Epidermal melanocyte (primary cell): ENCODE measurements around the gene PLEKHM3.
"Not testable (repeated sequence)": the region's sequence is repeated elsewhere in the genome, so short reads cannot be mapped to it uniquely, and the experiment has no call there.

Experiments
- DNase-seq: peaks from one replicate; pipeline ENCODE4 v3.0.0; 2011; ENCODE audit warnings: low spot score; ENCODE audit not compliant: insufficient read length

PLEKHM3 gene

DNA sequence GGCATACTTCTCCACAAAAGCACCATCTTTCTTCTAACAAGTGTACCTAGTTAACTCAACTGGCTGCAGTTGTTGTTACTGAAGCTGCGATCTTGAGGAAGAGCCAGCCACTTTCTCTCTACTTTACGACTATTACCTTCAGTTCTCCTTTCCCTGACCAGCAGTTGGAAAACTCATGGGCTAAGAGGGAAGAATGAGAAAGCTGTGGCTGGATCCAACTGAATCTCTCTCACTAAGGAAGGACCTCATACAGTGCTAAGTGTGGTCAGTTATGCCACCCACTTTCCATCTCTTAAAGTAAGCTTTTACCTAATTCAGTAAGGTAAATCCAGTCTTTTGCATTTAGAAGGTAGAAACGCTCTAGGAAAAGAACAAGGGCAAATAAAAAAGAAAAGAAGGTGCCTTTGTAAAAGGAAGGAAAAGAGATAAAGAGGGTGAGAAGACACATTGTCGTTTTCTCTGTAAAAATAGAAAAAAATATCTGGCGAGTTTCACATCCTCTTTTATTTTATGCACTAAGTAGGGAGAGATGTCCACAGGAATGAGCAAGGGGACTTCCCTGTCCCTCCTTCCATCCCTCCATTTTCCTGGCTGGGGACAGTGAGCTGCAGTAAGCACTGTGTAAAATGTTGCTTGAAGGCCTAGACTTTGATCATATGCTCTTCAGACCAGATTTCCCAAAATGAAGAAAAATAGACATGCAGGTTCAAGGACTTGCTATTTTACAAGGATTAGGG, 73.4 kb downstream of the PLEKHM3 start:
- no peak for DNase-seq

DNA sequence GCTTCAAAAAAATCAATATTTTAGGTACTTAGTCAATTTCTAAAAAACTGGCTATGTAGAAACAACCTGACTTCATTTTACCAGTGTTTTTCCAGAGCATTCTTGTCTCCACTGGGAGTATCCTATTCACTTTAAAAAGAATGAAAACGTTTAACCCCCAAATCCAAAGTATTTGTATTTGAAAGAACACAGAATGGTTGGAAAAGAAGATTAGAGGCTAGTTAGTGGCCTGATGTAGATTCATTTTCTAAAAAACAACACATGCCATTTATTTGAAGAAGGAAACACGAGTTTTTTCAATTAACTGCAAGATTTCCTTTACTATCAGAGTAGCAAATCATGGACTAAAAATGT, 74.6 kb downstream of the PLEKHM3 start:
- DNase-seq = no peak

DNA sequence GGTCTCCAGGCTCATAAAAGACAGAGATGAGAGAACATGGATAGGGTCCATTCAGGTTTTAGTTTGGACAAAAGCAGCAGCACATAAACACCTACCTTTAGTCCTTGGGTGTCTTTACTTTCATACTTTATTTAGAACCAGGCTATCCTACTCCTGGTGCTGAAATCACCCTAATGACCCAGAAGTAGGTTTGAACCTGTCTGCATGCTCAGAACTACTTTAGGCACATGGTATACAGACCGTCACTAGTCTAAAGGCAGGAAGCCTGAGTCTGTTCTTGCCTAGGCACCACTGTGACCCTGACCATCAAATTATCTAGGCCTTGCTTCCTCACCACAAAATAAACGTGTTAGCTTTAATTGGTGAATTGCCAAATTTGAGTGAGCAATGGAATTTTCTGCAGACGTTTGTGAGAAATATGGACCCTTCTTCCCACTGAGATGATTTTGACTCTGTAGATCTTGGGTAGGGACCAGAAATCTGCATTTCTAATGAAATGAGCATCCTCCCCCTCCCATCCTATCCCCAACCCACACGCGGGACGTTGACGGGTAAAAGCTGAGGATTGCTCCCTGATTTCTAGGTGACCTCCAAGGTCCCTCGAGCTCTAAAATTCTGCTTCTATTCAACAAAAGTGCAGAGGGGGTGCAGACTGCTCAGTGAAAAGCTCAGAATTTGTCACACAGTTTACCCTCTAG, 75.1 kb downstream of the PLEKHM3 start:
- no peak for DNase-seq

DNA sequence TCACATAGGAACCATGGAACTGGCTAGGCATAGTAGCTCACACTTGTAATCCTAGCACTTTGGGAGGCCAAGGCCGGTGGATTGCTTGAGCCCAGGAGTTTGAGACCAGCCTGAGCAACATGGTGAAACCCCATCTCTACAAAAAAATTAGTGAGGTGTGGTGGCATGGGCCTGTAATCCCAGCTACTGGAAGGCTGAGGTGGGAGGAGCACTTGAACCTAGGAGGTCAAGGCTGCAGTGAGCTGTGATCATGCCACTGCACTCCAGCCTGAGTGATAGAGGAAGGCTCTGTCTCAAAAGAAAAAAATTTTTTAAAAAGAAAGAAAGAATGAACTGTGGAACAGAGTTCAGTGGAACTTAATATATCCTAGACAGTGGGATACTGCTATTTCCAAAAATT, 76.1 kb downstream of the PLEKHM3 start:
- not testable (repeated sequence) for DNase-seq

DNA sequence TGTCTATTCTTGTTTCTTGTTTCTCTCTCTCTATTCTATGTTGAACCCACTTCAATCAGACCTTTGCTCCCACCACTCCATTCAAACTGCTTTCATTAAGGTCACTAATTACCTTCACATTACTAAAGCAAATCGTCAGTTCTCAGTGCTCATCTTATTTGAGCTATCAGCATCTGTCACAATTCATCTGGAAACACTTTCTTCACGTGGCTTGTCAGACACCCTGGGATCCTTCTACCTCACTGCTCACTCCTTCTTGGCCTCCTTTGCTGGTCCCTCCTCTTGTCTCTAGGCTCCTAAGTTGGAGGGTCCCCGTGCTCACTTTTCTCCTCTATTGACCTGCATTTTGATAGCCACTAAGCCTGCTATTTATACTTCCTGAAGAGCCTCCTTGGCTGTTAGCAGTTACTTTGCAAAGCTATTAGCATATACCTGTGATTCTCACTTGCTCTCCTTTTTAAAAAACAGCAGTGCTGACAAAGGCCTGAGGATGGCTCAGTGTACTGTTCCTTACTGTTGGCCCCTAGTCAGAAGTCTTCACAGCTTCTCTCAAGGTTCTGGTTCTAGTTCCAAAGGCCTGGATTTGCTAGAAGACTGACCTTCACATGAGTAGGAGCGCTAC, 80.2 kb downstream of the PLEKHM3 start:
- DNase-seq = no peak

DNA sequence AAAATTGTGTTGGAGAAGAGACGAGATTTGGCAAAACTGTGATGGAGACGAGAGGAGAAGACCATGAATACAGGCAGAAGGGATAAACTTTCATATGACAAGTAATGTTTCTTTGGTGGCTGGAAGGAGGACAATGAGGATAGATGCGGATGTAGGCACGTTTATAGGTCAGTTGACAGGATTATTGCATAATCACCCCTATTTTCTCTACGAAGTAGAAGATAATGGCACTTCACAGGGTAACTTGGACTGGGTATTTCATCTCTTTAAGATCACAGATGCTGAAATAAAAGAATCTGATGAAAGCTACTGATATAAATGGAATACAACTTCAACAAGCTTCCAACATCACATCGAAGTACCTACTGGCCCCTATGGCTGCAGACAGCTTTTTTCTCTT, 81.0 kb downstream of the PLEKHM3 start:
- DNase-seq = no peak

DNA sequence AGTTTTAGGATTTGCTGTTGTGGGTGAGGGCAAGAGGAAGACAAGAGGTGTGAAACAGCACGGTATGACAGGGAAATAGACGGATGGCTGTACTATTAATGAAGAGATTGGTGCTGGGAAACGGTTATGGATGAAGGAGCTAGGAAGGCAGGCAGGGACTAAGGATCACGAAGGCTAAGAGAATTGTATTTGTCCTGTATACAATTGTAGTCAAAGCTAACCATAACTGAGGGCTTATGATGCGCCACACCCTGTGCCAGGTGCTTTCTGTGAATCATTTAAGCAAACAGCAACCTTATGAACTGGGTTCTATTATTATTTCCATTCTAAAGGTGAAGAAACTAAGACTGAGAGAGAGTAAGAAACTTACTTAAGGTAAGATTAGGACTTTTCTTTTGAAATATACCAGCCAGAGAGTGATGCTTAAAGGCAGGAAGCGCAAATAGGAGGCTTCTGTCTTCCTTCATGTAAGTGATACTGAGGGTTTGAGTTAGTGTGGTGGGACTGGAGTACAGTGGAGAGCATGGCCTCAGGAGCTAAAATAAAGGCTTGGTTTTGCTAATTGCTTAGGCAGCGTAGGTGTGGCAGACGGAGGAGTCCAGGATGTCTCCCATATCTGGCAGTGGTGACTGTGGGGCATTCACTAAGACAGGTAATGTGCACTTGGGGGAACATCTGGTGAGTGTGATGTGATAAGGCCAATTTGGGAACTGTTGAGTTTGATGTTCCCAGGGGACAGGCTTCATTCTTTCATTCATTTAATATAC, 85.8 kb downstream of the PLEKHM3 start:
- no peak for DNase-seq

DNA sequence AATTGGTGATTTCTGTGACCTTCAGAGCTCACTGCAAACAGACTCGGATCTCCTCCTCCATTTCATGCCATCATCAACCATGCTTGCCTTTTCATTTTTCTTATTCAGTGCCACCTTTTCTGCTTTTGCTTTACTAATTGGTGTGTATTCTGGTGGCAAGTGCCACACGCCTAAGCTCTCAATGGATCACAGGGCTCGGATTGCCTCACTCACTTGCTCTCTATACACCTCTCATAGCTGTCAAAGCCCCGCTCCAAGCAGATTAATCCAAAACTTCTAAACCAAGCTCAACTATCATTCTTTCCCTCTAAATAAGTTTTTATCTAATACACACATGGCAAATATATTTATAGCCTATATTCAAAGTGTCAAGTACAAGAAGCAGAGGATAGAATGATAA, 86.4 kb downstream of the PLEKHM3 start:
- no peak for DNase-seq

DNA sequence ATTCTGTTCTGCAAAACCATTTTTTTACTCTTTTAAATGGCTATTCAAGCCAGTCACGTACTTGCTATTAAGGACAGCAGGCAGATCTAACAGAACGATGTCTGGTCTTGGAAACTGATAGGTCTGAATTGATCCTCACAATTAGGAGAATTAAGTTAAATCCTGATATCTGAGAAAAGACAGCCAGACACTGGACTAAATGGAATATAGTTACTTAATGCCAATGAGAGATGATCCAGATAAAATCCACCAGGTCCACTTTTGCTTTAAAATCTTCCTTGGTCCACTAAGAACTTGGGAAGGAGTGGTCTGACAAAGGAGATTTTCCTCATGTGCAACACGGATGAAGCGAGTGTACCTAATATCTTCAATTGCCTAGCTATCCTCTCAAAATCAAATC, 86.9 kb downstream of the PLEKHM3 start:
- no peak for DNase-seq

DNA sequence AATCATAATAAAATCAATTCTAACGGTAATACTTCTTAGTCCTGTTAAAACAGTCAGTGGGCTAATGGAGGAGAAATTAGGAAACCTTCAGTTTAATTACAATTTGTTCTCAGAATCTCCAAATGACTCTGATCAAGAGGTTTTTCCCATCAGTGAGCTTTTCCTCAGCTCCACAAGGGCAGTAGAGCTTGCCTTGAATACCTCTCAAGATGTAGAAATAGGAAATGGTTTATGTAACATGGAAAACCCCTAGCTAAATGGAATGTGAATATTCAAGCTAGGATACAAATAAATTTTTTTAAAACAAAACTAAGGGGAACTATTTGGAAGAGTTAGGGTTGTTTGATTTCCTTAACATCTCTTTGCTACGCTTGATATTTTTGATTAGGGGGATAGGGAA, 87.5 kb downstream of the PLEKHM3 start:
- DNase-seq = no peak

DNA sequence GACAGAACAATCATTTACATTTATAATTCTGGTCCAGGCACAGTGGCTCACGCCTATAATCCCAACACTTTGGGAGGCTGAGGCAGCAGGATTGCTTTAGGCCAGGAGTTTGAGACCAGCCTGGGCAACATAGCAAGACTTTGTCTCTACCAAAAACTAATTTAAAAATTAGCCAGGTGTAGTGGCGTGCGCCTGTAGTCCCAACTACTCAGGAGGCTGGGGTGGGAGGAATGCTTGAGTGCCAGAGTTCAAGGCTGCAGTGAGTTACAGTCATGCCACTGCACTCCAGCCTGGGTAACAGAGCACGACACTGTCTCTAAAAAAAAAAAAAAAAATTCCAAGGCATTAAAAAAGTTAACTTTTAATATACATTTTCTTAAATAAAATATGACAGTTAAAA, 88.1 kb downstream of the PLEKHM3 start:
- DNase-seq = no peak

DNA sequence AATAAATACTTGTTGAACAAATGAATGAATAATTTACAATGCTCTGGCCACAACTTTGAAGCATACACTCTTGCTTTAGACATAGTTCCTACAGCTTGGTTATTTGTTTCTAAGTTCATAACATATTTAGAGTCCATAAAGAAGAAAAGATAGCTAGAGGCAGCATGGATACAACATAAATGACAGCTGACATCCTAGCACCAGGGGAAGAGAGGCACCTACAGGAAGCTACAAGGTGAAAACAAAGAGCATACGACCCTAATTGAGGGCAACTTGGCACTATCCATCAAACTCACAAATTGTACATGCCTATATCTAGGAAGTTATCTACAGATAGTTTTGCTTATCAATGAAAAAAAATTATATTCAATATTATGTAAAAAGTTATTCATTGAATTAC, 88.9 kb downstream of the PLEKHM3 start:
- DNase-seq = no peak

DNA sequence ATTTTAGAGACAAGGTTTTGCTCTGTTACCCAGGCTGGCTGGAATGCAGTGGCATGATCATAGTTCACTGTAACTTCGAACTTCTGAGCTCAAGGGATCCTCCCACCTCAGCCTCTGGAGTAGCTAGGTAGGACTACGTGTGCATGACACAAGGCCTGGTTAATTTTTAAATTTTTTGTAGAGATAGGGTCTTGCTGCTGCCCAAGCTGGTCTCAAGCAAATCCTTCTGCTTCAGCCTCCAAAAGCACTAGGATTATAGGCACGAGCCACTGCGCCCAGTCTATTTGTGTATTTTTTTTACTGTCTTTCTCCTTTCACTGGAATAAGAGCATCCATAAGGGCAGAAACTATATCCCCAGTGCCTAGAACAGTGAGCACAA, 89.3 kb downstream of the PLEKHM3 start:
- DNase-seq = no peak

DNA sequence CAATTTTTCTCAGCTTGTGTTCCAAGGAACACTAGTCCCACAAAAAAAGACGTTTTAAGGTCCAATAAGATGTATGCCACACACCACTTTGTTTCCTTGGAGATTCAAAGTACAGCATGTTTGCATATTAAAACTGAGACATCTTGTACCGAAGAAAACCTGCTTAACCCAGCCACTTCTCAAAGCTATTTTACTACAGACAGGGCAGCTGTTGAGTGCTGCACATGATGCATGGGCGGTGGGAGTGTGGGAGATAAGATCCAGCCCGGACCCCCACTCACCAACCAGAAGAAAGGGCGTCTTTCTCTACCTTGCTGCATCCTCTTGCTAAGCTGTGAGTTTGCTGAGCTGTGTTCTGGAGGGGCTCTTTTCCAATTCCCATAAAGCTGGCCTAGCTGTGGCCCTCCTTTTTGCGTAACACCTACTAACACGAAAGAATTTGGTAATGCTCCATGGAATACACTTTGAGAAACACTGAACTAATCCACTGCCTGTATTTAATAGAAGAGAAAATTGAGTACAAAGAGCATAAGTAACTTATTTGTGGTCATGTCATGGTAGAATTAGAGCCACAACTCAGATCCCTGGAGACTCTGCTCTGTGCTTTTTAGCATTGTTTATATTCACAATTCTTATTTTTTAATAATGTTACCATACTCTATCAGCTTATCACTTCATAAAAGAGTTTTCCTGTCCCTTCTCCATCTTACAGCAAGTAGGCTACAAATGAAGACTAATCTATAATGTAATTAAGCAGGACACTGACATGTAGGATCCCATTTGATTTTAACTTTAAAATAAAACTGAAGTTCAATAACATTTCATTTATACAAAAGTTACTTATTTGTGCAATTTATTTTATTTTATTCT, 90.0 kb downstream of the PLEKHM3 start:
- no peak for DNase-seq

DNA sequence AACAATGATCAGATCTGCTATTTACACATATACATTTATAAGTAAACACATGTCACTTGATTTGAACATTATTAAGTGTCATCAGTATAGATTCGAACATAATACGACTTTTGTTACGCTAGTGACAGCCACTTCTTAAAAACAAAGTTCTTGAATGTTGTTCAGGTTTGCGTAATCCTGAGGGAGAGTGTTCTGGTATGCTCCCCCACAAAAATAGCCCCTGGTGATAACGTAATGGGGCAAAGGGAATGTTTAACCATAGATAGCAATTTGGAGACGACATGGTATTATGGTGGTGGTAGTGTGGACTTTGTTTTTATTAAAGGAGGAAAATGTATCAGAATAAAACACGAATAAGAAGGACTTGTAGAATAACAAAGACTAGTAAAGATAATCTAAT, 90.6 kb downstream of the PLEKHM3 start:
- DNase-seq = no peak

DNA sequence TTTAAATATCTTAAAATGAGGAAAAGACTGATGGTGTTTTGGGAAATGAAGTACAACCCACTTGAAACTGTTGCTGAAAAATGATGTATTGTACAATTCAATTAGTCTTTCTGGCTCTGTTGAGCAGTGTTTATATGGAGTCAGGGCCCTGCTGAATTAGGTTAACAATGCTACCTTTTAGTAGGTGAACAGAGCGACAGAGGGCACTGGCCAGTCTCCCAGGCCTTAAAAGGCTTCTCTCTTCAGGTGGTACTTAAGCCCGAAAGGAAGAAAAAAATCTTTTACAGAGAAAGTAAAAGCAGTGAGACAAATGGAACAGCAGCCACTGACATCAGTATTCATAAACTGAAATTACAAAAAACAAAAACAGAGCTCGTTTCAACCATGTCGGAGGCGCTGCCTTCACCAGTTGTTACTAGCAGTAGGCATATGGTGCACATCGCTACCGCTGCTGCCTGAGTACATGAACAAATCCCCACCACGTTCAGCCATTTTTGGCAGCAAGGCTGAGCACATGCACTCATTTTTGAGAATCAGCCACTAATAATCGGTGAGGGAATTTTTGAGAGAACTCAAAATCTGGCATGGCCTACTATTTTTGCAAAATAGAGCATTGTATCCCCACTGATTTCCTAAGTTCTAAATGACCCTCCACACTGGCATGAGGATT, 91.8 kb downstream of the PLEKHM3 start:
- DNase-seq = no peak

DNA sequence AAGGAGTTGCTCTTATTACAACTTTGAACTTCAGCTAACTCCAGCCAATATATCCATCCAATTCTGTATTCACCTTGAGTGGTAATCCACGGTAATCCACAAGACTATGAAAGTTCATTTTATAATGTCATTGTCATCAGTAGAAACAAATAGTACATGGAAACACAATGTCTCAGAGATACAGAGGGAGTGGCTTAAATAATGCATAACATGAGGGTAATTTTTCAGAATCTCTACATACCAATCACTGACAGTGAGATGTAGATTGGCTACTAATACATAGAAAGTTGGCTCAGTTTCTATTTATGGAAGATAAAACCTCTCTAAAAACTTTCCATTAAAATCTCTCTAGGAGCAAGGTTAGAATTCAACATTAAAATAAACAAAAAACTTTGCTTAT, 93.2 kb downstream of the PLEKHM3 start:
- no peak for DNase-seq

DNA sequence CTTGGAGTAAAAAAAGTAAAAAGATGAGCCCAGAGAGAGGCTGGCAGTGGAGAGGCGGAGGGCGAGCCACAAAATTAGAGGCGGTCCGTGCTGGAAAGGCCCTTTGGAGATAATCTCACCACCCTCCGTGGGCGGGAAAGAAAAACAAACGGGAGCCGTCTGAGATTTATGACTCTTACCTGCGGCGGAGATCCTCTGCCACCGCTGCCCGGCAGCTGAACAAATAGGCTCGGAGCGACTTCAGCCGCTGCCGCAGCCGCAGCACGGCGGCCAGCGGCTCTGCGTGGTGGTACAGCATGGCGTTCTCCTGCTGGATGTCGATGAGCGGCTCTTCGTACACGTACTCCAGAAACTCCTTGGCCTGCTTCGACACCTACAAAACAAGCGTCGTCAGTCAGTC, 94.6 kb downstream of the PLEKHM3 start:
- no peak for DNase-seq

DNA sequence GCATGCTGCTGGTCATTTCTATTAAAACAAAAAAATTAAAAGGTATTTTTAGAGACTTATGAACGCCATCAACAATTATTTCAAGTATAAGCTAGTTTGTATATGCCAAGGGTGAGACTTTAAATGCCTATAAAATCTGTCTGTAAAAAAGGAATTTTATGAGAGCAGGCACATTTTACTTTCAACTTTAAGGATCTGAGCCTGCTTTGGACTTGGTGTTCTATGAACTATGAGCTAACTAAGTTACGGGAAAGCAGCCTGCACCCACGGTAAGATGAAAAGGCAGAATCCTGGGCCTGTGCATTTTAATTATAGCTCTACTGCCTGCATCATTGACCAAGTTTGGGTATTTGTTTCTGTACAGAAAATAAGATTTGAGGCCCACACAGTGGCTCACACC, 95.4 kb downstream of the PLEKHM3 start:
- DNase-seq = no peak

DNA sequence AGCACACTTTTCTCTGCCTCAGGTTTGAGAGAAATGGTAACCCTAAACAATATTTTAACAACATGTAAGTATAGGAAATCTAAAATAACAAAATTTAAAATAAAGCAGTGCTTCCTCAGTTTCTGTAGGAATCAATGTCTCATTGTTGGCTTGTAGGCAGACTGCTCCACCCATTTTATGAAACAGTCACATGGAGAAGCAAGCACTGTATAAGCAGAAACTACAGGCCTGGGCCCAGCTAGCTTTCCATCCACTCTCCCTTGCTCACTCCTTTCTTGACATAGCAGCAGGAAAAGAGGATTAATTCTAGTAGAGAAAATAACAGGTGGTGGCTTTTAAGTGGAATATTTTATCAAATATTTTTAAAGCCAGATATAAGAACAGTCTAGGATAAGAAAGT, 97.2 kb downstream of the PLEKHM3 start:
- DNase-seq = peak; percentile 38

DNA sequence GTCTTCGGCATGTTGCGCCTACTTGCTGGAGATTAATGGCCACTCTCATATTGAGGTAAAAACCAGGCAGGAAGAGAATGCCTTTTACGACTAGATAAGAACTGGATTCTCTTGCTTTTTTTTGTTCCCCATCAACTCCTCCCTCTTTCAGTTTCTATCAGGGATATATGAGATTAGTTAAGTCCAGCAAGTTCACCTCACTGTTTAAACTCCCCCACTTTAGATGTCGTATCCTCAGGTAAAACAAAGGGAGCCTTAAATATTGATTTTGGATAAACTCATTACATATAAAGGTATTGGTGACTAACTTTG, 98.4 kb downstream of the PLEKHM3 start:
- DNase-seq = no peak
